Inferior parietal cortex (tissue), 1 donor: ENCODE results near the gene LGALS3BP.
"Not testable (repeated sequence)": the region's sequence is repeated elsewhere in the genome, so short reads cannot be mapped to it uniquely, and the experiment has no call there.

Experiments
- DNase-seq: peaks from one replicate; pipeline ENCODE4 v3.0.0-alpha.2; 2016; ENCODE audit errors: extremely low spot score

Gene LGALS3BP

GRCh38 chr17:78962984-78963348, 16.8 kb downstream of the LGALS3BP start:
- DNase-seq: not testable (repeated sequence)

- DNase-seq: no peak
Measured at GRCh38 chr17:78962345-78962983, 17.3 kb downstream of the LGALS3BP start.

GRCh38 chr17:78961571-78961970, 18.2 kb downstream of the LGALS3BP start:
- DNase-seq: no peak

GRCh38 chr17:78960928-78961327, 18.8 kb downstream of the LGALS3BP start:
- no peak for DNase-seq

GRCh38 chr17:78959803-78960202, 19.9 kb downstream of the LGALS3BP start:
- no peak for DNase-seq

- no peak for DNase-seq
Measured at GRCh38 chr17:78958641-78959127, 21.0 kb downstream of the LGALS3BP start.

- DNase-seq: no peak
Measured at GRCh38 chr17:78957128-78957527, 22.6 kb downstream of the LGALS3BP start.

GRCh38 chr17:78956254-78956653, 23.5 kb downstream of the LGALS3BP start:
- DNase-seq: no peak

GRCh38 chr17:78954684-78955083, 25.0 kb downstream of the LGALS3BP start:
- DNase-seq: no peak

GRCh38 chr17:78953356-78954350, 26.1 kb downstream of the LGALS3BP start:
- DNase-seq: no peak

- no peak for DNase-seq
Measured at GRCh38 chr17:78952706-78953105, 27.0 kb downstream of the LGALS3BP start.

- DNase-seq: no peak
Measured at GRCh38 chr17:78951967-78952551, 27.7 kb downstream of the LGALS3BP start.

- no peak for DNase-seq
Measured at GRCh38 chr17:78950870-78951269, 28.9 kb downstream of the LGALS3BP start.

- DNase-seq: no peak
Measured at GRCh38 chr17:78947235-78948149, 32.2 kb downstream of the LGALS3BP start.

GRCh38 chr17:78946631-78947030, 33.1 kb downstream of the LGALS3BP start:
- no peak for DNase-seq

GRCh38 chr17:78946131-78946530, 33.6 kb downstream of the LGALS3BP start:
- DNase-seq: no peak

GRCh38 chr17:78945455-78945854, 34.3 kb downstream of the LGALS3BP start:
- not testable (repeated sequence) for DNase-seq

- no peak for DNase-seq
Measured at GRCh38 chr17:78944956-78945355, 34.8 kb downstream of the LGALS3BP start.

GRCh38 chr17:78944026-78944425, 35.7 kb downstream of the LGALS3BP start:
- no peak for DNase-seq

GRCh38 chr17:78940708-78941107, 39.0 kb downstream of the LGALS3BP start:
- DNase-seq: no peak

- DNase-seq: no peak
Measured at GRCh38 chr17:78940258-78940657, 39.5 kb downstream of the LGALS3BP start.
